Psoas muscle (tissue), 8 donors: Measurements from ENCODE around the gene ABCG8. TPM values are rescaled to one million over a fixed set of nuclear protein-coding genes. Genes with fewer than 3 reads are reported as not detected.

ENCODE experiments used
- ATAC-seq, 4 donors: fragments of 200-7000 bp; cut with Tn5 transposase; one replicate each; pipeline ENCODE4 v1.9.1; 2020; ENCODE audit warnings: moderate library complexity in 3 of 4, mild to moderate bottlenecking in 2 of 4
- DNase-seq, 2 donors: peaks; one replicate each; pipeline ENCODE4 v3.0.0-alpha.2; 2020
- H3K27ac ChIP-seq: fragments of 200-600 bp; one replicate; pipeline ENCODE4 v1.8.0; 2022
- H3K27me3 ChIP-seq, 3 donors: fragments of 200-600 bp in 1 of 3; one replicate each; pipeline versions ENCODE4 v1.6.1 to v1.8.0; 2013 to 2022; ENCODE audit warnings: low read length in 2 of 3, mild to moderate bottlenecking in 2 of 3, moderate library complexity in 1 of 3; ENCODE audit not compliant: insufficient read depth in 3 of 3
- H3K36me3 ChIP-seq, 2 donors: fragments of 200-600 bp in 1 of 2; one replicate each; pipeline versions ENCODE4 v1.6.1 to v1.8.0; 2013 to 2022; ENCODE audit warnings: low read depth in 1 of 2, mild to moderate bottlenecking in 1 of 2, moderate library complexity in 1 of 2; ENCODE audit not compliant: insufficient read depth in 1 of 2
- H3K4me1 ChIP-seq: fragments of 200-600 bp; one replicate; pipeline ENCODE4 v1.8.0; 2022
- H3K4me3 ChIP-seq: fragments of 200-600 bp; one replicate; pipeline ENCODE4 v1.8.0; 2022; ENCODE audit warnings: mild to moderate bottlenecking
- H3K9me3 ChIP-seq: fragments of 200-600 bp; one replicate; pipeline ENCODE4 v1.8.0; 2022
- CTCF ChIP-seq: fragments of 200-600 bp; IDR thresholded peaks from one replicate; pipeline ENCODE4 v1.8.0; 2022; ENCODE audit warnings: antibody characterized with exemption
- WGBS, 3 donors: extraction: QIAGEN DNeasy Blood & Tissue Kit; methylation state at CpG; one replicate each; pipeline versions ENCODE4 v1.1.6 to v1.1.7; 2013; 5-methylcytosine and 5-hydroxymethylcytosine counted together
- intact Hi-C, 2 donors: fragments of 100-400 bp; cut with DNase I; formaldehyde crosslinking; loops; one replicate each; pipeline versions ENCODE4 v1.11.0 to v1.14.2; 2022
- polyA plus RNA-seq, 3 donors: library from polyadenylated mRNA; stranded (reverse); fragments of 200-250 nt; gene quantifications; one replicate each; pipeline ENCODE4 v1.2.3, GENCODE V29; 2013
- total RNA-seq, 4 donors: library from RNA; stranded (reverse); fragmentation: NEBNext Ultra II Directional in 2 of 4; extraction: Animal tissue kit (Norgen Biotek cat#: 25700) in 2 of 4; gene quantifications; one replicate each; pipeline versions ENCODE4 v1.2.1 to v1.2.4, GENCODE V29; 2021 to 2023
- donor health status: healthy with polysubstance abuse.
- donor health status: DM: no; HTN: no; CAD: no; lungs with moderate emphysema.
- donor health status: Bipolar disorder and iron deficiency.
- donor health status: healthy.
- donor health status: DM: yes; HTN: yes; CAD: no.
- donor health status: DM: no; HTN: no; CAD: no.
- donor health status: DM: no; HTN: no; CAD: no.
- donor health status: DM: yes; HTN: yes; CAD: no.

Gene ABCG8
- total and polyA plus RNA-seq, 7 donors: 0.05 TPM; not detected in 6

DNA sequence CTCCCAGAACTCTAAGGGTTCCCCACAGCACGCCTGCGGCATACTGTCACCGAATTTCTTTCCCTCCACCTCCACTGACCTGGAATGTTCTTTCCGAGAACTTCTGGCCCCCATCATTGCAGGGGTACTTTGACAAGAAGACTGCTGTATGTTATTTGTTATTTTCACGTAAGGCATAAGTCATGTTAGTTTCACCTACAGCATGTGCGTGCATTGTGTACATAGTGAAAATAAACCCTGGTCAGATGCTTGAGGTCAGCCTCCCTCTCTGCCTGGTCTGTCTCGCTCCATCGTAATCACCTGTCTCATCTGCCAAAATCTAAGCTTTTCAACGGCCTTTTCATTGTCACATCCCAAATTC lies 4.1 kb downstream of the ABCG8 start:
- Histone ChIP-seq H3K9me3 (no peaks in the 10 kb centered on the region), H3K4me1 (no peaks in the 10 kb centered on the region), H3K4me3 (no peak overlapping the region), H3K36me3 (no peaks in the 10 kb centered on the region), H3K27ac (no peak overlapping the region), H3K27me3 (peaks cover 0 to 2% (median 0%) of the 10 kb centered on the region in 3 donors)
- 87 to 88% (median 87%) methylated on average over 9 of the region's 9 CpGs for WGBS, 3 donors
- DNase-seq: no peak
- intact Hi-C loops: no loop called here
- TF ChIP-seq CTCF: no peak
- ATAC-seq: no peak

- H3K27ac ChIP-seq: no peak overlapping the region
- H3K27me3 ChIP-seq: peaks cover 0 to 2% (median 0%) of the 10 kb centered on the region in 3 donors
- H3K4me3 ChIP-seq: no peak overlapping the region
- ATAC-seq: no peak
- 82 to 89% (median 82%) methylated on average over 1 of the region's 1 CpG for WGBS, 3 donors
- no peak for DNase-seq
- TF ChIP-seq CTCF: no peak
- H3K36me3 ChIP-seq: no peaks in the 10 kb centered on the region
- intact Hi-C loops: no loop called here
- no peaks in the 10 kb centered on the region for H3K4me1 ChIP-seq
- no peaks in the 10 kb centered on the region for H3K9me3 ChIP-seq
These were observed 6.4 kb downstream of the ABCG8 start for GRCh38 chr2:43845181-43845580.

DNA sequence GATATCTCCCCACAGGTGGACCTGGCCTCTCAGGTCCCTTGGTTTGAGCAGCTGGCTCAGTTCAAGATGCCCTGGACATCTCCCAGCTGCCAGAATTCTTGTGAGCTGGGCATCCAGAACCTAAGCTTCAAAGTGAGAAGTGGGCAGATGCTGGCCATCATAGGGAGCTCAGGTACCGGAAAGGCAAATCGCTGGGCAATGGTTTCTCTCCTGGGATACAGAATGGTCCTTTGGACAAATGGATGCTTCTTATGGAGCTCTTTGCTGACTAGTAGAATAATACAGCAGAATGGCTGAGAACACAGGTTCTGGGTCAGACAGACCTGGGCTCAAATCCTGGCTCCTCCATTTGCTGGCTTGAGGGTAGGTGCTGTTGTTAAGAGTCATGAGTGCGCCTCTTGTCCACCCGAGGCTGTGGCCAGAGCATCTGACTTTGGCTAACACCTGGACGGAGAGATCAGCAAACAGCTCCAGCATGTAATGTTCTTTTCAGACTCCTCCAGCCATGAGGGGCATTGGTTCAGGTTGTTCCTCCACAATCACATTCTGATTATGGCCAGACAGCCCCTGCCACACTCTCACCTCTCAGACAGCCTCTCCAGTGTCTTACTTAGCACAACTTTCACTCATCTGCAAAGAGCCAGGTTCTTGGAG lies 7.5 kb downstream of the ABCG8 start:
- no peak overlapping the region for H3K4me3 ChIP-seq
- no peak for TF ChIP-seq CTCF
- H3K27me3 ChIP-seq: peaks cover 0 to 2% (median 0%) of the 10 kb centered on the region in 3 donors
- ATAC-seq (no peak), DNase-seq (no peak)
- H3K4me1 ChIP-seq: no peaks in the 10 kb centered on the region
- intact Hi-C loops: no loop called here
- no peaks in the 10 kb centered on the region for H3K36me3 ChIP-seq
- no peak overlapping the region for H3K27ac ChIP-seq
- H3K9me3 ChIP-seq: no peaks in the 10 kb centered on the region
- WGBS, 3 donors: 87 to 93% (median 92%) methylated on average over 5 of the region's 5 CpGs

GRCh38 chr2:43848214-43848613 lies 9.4 kb downstream of the ABCG8 start:
- TF ChIP-seq CTCF: no peak
- H3K4me1 ChIP-seq: no peaks in the 10 kb centered on the region
- no peak overlapping the region for H3K4me3 ChIP-seq
- no peaks in the 10 kb centered on the region for H3K9me3 ChIP-seq
- ATAC-seq (no peak), DNase-seq (no peak)
- H3K36me3 ChIP-seq: no peaks in the 10 kb centered on the region
- no peak overlapping the region for H3K27ac ChIP-seq
- peaks cover 0 to 5% (median 2%) of the 10 kb centered on the region in 3 donors for H3K27me3 ChIP-seq
- 63 to 81% (median 78%) methylated on average over 1 of the region's 1 CpG for WGBS, 3 donors
- intact Hi-C loops: no loop called here
